LoVo (cell line): Measurements from ENCODE around the gene SGSH.
A peak's percentile ranks its signal among the peaks of the same experiment; 100 is the strongest.
"Not testable (repeated sequence)": the region's sequence is repeated elsewhere in the genome, so short reads cannot be mapped to it uniquely, and the experiment has no call there.

Experiments
- DNase-seq: peaks from one replicate; pipeline ENCODE4 v3.0.0-alpha.2; 2016; ENCODE audit warnings: low spot score

The SGSH gene

GRCh38 chr17:80210348-80211108, 9.6 kb downstream of the SGSH start:
- no peak for DNase-seq

GRCh38 chr17:80209765-80210164, 10.4 kb downstream of the SGSH start:
- DNase-seq = no peak

- no peak for DNase-seq
Measured at GRCh38 chr17:80208050-80208449, 12.1 kb downstream of the SGSH start.

GRCh38 chr17:80205811-80206210, 14.3 kb downstream of the SGSH start:
- no peak for DNase-seq

GRCh38 chr17:80204626-80205468, 15.3 kb downstream of the SGSH start:
- no peak for DNase-seq

- no peak for DNase-seq
Measured at GRCh38 chr17:80203471-80203963, 16.6 kb downstream of the SGSH start.

GRCh38 chr17:80202197-80202596, 17.9 kb downstream of the SGSH start:
- no peak for DNase-seq

- no peak for DNase-seq
Measured at GRCh38 chr17:80201446-80201845, 18.7 kb downstream of the SGSH start.

- not testable (repeated sequence) for DNase-seq
Measured at GRCh38 chr17:80199295-80199694, 20.8 kb downstream of the SGSH start.

- no peak for DNase-seq
Measured at GRCh38 chr17:80198144-80198661, 21.9 kb downstream of the SGSH start.

GRCh38 chr17:80196652-80197051, 23.5 kb downstream of the SGSH start:
- DNase-seq = no peak

- DNase-seq = peak; percentile 2
Measured at GRCh38 chr17:80195671-80196529, 24.2 kb downstream of the SGSH start.

GRCh38 chr17:80195141-80195540, 25.0 kb downstream of the SGSH start:
- no peak for DNase-seq

- DNase-seq = no peak
Measured at GRCh38 chr17:80191865-80192661, 28.1 kb downstream of the SGSH start.

- no peak for DNase-seq
Measured at GRCh38 chr17:80191192-80191591, 28.9 kb downstream of the SGSH start.

GRCh38 chr17:80190716-80191115, 29.4 kb downstream of the SGSH start:
- DNase-seq = no peak

GRCh38 chr17:80189611-80190010, 30.5 kb downstream of the SGSH start:
- DNase-seq = no peak

- DNase-seq = peak; percentile 15
Measured at GRCh38 chr17:80187515-80187941, 32.6 kb downstream of the SGSH start.

GRCh38 chr17:80187090-80187489, 33.0 kb downstream of the SGSH start:
- DNase-seq = no peak

- no peak for DNase-seq
Measured at GRCh38 chr17:80185968-80186367, 34.2 kb downstream of the SGSH start.

- no peak for DNase-seq
Measured at GRCh38 chr17:80184423-80184714, 35.8 kb downstream of the SGSH start.
